SK-N-SH (cell line): ENCODE measurements around the gene PRKG1.

ENCODE experiments used
- GATA2 ChIP-seq: sonication (generic); formaldehyde crosslinking; IDR thresholded peaks from 2 replicates; pipeline ENCODE4 v1.5.0; 2020; ENCODE audit warnings: mild to moderate bottlenecking, missing genetic modification reagents
- POLR2AphosphoS5 ChIP-seq: IDR thresholded peaks from 2 replicates; pipeline ENCODE4 v1.6.1; 2012; ENCODE audit warnings: low read depth, low read length
- RFX5 ChIP-seq: IDR thresholded peaks from 2 replicates; pipeline ENCODE4 v1.6.1; 2012; ENCODE audit warnings: mild to moderate bottlenecking, improper control_type of control experiment, low read length
- SMC3 ChIP-seq: IDR thresholded peaks from 2 replicates; pipeline ENCODE4 v1.6.1; 2012; ENCODE audit warnings: low read depth, low read length, improper control_type of control experiment
- TF ChIP-seq, protein P1 (sequence below): fragments of 200-600 bp; sonication (generic); IDR thresholded peaks from 2 replicates; pipeline ENCODE4 v1.6.1; 2017; ENCODE audit warnings: antibody characterized with exemption, mild to moderate bottlenecking, moderate library complexity

DNA sequence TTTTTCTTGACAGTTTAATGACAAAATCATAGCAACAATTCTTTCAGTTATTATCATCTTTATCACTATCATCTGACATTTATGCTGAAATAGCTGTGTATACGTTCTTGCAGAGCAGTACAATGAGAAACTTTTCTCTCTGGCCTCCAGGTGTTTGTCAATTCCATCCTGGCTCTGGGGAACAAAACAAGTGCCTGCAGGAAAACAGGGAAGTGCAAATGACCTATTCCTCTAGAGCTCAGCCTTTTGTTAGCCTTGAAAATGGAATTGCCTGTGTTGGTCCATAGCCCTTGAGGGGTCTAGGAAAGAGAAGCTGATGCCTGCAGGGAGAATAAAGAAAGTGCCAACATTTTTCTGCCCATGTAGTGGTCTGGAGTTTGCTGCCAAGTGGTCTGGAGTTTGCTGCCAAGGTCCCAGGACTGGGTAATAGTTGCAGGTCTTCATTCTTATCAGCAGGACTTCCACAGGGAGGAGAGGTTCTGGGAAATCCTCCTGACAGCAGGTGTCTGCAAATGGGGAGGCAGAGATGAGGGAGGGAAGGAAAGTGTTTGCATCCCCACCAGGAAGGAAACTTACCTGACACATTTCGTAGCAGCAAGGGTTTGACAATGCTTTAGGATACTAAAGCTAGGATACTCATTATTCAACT is 635.2 kb downstream of the PRKG1 start:
- TF ChIP-seq, protein P1, sequence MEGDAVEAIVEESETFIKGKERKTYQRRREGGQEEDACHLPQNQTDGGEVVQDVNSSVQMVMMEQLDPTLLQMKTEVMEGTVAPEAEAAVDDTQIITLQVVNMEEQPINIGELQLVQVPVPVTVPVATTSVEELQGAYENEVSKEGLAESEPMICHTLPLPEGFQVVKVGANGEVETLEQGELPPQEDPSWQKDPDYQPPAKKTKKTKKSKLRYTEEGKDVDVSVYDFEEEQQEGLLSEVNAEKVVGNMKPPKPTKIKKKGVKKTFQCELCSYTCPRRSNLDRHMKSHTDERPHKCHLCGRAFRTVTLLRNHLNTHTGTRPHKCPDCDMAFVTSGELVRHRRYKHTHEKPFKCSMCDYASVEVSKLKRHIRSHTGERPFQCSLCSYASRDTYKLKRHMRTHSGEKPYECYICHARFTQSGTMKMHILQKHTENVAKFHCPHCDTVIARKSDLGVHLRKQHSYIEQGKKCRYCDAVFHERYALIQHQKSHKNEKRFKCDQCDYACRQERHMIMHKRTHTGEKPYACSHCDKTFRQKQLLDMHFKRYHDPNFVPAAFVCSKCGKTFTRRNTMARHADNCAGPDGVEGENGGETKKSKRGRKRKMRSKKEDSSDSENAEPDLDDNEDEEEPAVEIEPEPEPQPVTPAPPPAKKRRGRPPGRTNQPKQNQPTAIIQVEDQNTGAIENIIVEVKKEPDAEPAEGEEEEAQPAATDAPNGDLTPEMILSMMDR = no peak
- no peak for TF ChIP-seq SMC3
- no peak for TF ChIP-seq RFX5
- TF ChIP-seq GATA2 (CRISPR knock-in tag) = no peak
- no peak for TF ChIP-seq POLR2AphosphoS5
